HG02588 (cell line): ENCODE results near the gene CXCL17.
"Not testable (repeated sequence)": the region's sequence is repeated elsewhere in the genome, so short reads cannot be mapped to it uniquely, and the experiment has no call there.

Experiments
- ATAC-seq: cut with Tn5 transposase; IDR thresholded peaks from one replicate; pipeline ENCODE4 v1.9.1; 2021; ENCODE audit warnings: mild to moderate bottlenecking, moderate library complexity; ENCODE audit not compliant: unreplicated experiment

CXCL17 gene

DNA sequence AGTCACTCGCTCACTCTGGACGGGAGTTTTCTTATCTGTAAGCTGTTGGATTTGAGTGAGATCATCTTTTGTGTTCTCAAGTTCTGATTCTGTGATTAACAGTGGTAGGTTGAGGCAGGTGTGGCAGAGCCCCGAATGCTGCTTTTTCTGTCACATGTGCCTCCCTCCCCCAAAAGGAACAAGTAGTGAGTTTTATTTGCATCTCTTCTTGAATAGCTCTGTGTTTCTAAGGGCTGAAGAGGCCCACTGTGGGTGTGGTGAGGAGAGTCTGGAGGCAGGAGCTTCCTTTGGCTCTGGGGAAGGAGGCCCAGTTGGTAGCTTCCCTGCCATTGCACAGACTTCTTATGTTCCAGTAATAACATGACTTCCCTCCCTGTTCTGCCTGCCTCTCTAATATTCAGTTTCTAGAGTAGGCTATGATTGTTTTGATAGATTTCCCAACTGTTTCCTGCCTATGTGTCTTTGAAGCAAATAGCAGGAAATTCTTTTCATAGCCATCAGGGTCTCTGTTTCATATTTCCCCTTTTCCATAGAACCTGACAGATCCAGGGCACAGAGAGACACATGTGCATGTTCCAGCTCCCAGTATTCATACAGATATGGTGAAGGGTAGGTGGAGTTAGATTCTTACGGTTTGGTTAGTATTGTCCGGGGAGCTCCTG, 23.9 kb upstream of the CXCL17 start:
- ATAC-seq = no peak

GRCh38 chr19:42465827-42466280, 23.1 kb upstream of the CXCL17 start:
- peak; percentile 77 for ATAC-seq

GRCh38 chr19:42461700-42462324, 19.1 kb upstream of the CXCL17 start:
- no peak for ATAC-seq

DNA sequence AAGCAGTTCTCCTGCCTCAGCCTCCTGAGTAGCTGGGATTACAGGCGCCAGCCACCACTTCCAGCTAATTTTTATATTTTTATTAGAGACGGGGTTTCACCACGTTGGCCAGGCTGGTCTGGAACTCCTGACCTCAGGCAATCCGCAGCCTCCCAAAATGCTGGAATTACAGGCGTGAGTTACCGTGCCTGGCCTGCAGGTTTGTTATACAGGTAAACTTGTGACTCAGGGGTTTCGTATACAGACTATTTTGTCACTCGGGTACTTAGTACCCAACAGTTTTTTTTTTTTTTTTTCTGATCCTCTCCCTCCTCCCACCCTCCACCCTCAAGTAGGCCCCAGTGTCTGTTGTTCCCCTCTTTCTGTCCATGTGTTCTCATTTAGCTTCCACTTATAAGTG, 18.5 kb upstream of the CXCL17 start:
- ATAC-seq = not testable (repeated sequence)

- ATAC-seq = no peak
Observed at GRCh38 chr19:42459926-42460325, 17.2 kb upstream of the CXCL17 start.

DNA sequence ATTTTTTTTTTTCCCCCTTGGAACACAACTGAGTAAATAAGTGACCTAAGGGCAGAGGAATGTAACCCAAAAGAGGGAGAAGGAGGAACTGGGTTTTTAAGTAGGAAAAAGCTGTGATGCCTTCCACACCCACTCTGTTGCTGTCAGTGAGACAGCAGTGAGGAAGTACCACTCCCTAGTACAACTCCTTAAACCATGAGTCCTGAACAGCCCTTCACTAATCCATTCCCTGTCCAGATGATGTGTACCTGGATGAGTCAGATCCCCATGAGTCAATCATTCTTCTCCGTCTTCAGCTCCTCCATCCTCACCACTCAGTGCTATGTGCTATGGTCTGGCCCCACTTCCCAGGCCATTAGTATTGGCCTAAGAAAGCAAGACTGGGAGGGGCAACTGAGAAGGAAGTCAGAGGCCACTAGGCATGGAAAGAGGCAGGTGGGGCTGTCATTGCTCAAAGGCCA, 12.9 kb upstream of the CXCL17 start:
- ATAC-seq = no peak

DNA sequence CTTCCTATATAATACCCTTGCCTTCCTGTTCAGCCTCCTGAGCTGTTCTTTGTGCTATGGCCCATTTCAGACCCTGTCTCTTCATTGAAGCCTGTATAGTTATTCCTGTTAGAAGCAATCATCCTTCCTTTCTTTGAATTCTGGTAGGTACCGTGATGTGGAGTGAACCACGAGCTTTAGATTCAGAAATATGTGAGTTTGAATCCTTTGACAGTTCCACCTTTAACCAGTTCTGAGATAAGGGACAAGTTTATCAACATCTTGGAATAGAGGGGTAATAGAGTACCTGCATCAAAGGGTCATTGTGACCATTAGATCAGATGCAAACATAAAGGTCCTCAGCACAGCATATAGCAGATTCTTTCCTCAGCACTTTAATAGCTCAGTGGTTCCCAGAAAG, 12.3 kb upstream of the CXCL17 start:
- no peak for ATAC-seq

GRCh38 chr19:42452590-42452989, 9.8 kb upstream of the CXCL17 start:
- no peak for ATAC-seq

DNA sequence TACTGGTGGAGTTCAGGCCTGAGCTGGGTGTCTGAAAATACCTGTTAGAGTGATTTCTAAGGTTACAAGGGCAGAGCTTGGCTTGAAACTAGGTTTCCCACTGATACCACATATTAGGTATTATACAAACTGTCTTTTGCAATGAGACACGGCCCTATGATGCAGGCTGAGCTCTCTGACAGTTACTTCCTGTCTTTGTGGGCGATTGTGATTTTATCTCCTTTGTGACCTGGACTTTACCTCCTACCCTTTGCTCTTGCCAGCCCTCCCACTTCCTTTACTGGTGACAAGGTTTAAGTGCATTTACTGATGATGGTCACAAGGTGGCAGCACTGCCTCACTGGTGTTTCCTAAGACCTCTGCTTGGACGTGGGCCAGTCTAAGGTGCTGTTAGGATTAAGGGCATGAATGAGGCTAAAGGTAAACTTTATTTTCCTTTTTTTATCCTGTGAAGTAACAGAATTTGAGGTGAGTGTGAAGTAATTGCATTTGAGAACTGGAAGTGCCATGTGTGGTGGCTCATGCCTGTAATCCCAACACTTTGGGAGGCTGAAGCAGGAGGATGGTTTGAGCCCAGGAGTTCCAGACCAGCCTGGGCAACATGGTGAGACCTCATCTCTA, 7.7 kb upstream of the CXCL17 start:
- no peak for ATAC-seq

- ATAC-seq = not testable (repeated sequence)
Observed at GRCh38 chr19:42448306-42448705, 5.6 kb upstream of the CXCL17 start.

GRCh38 chr19:42445948-42446347, 3.2 kb upstream of the CXCL17 start:
- ATAC-seq = no peak

DNA sequence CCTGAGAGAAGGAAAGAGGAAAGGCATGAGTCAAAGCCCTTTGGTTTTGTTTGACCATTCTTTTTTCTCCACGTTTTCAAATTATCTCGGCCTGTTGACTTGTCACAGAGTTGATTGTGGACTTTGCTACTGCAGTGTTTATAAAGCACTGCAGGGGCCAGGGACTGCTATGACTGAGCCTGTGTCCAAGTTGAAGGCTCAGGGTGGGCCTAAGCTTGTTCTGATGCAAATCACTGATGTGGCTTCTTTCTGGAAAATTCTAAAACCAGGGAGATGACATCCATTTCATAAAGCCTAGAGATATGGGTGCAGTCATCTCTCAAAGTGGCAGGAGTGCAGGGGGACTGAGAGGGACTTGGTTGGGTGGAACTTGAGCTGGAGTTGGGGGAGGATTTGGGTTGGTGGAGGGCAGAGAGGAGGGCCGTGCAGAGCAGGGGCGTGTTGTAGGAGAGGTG, 1.2 kb upstream of the CXCL17 start:
- ATAC-seq = no peak

- ATAC-seq = no peak
Observed at GRCh38 chr19:42441049-42441445, 1.7 kb downstream of the CXCL17 start.

DNA sequence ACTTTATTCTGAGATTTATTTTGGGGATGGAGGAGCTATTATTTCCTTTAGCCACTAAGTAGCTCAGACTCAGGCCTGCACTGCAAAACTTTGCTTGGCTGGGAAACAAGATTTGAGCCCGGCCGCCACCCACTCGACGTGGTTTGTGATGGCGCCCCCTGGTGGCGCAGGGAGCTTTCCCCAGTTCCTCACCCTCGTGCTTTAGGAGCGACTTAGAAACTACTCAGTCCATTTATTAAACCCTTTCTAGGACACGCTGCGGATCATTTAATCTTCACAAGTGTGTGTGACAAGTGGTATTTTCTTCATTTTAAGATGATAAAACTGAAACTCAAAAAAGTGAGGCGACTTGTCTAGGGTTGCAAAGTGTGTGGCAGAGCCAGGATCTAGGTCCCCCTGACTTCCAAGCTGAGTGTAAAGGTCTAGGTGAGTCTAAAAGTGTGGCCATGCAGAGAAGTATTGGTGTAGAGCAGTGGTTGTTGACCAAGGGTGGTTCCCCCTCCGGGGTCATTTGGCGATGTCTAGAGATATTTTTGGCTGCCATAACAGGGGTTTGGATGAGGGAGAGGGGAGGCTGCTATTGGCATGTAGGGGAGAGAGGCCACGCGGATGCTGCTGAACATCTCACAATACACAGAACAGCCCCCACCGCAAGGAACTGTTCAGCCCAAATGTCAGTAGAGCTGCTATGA, 2.2 kb downstream of the CXCL17 start:
- no peak for ATAC-seq

- ATAC-seq = no peak
Observed at GRCh38 chr19:42436006-42436405, 6.7 kb downstream of the CXCL17 start.

DNA sequence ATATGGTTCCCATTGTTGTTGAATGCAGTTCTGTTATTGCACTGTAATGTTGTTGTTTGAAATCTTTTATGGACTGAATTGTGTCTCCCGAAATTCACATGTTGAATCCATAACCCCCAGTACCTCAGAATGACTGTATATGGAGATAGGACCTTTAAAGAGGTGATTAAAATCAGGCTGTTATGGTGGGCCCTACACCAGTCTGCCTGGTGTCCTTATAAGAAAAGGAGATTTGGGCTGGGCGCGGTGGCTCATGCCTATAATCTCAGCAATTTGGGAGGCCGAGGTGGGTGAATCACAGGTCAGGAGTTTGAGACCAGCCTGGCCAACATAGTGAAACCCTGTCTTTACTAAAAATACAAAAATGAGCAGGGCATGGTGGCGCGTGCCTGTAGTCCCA, 7.4 kb downstream of the CXCL17 start:
- no peak for ATAC-seq

GRCh38 chr19:42433503-42434260, 9.1 kb downstream of the CXCL17 start:
- no peak for ATAC-seq

DNA sequence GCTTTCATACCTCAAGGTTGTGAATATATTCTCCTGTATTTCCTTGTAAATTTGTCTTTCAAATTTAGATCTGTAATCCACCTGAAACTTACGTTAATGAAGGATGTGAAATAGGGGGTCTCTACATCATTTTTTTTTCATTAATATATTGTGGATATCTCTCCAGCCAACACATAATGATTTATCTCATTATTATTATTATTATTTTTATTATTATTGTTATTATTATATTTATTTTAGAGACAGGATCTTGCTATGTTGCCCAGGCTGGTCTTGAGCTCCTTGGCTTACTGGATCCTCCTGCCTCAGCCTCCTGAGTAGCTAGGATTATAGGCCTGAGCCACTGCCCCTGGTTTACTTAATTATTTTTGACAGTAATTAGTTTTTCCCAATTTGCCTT, 11.3 kb downstream of the CXCL17 start:
- no peak for ATAC-seq

GRCh38 chr19:42428676-42429075, 14.1 kb downstream of the CXCL17 start:
- no peak for ATAC-seq

DNA sequence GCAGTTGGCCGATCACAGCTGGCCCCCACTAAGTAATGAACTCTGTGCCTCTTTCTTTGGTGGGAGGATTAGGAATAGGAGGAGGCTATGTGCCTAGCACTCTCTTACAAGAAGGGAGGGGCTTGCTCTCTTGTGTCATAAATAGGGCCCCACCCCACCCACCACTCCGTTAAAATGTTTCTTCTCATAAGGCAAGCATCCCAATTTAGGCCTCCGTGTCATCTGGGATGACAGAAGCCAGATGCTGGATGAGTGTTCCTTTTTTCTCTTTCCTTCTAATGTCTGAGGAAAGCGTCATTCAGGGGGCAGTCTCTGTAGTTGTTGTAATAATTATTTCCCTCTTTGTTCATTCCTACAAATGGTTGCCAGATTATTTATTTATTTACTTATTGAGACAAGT, 15.4 kb downstream of the CXCL17 start, which contains the start of gene LIPE:
TSS of gene LIPE (minus strand) at position 76 of the 400 bp plus-strand sequence. CDS start 239 bp downstream, outside the sequence.
- ATAC-seq = no peak

- no peak for ATAC-seq
Observed at GRCh38 chr19:42426643-42427042, 16.1 kb downstream of the CXCL17 start.
